Articular chondrocyte of knee joint (primary cell): ENCODE measurements around the gene OR2C1. TPM values are rescaled to one million over a fixed set of nuclear protein-coding genes. Genes with fewer than 3 reads are reported as not detected.

Experiments used
- total RNA-seq: library from RNA; depleted of rRNA; stranded (reverse); fragments of >200 nt; gene quantifications from 2 replicates; pipeline ENCODE4 v1.2.3, GENCODE V29; 2012

The OR2C1 gene
- total RNA-seq = 0.11 TPM in 1 of 2 replicates, not detected in the other

GRCh38 chr16:3355589-3355988 is at the start of gene OR2C1:
Gene OR2C1 (plus strand): TSS chr16:3355889. CDS start chr16:3355941, 52 bp downstream.

DNA sequence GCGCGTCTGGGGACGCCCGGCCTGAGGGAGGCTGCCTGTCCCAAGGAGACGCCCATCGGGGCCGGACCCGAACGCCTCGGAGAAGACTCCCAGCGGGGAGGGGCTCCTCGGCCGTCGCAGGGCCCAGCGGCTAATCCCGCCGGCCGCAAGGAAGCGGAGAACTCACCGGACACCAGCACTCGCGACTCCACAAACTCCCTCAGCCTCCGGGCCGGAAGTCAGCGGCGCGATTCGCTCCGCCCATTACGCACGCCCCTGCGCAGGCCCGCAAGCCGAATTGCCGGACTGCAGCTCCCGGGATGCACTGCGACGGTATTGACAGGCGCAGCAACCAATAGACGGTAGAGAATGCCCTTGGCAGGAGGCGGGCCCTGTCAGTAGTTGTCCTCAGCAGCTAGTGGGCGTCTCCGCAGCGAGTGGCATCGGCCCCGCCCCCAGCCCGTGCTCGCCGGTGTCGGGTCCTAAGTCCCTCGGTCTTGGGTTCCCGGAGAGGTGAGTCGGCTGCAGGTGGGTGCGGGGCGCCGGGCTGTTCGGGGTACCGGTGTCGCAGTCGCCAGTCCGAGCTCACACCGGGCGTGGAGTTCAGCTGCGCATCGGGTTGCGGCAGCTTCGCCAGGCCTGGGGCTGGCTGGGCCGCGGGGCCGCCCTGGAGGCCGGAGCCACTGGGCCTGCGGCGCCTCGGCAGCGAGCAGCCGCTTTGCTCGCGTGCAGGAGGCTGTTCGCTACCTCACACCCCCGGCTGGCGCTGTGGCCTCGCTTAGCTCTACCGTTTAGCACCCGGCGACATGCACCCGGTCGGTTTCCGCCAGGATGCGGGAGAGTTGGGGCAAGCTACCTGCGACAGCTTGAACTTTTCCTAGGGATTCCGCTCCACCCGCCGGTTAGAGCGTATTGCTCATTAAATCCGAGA is 45.3 kb downstream of the OR2C1 start, which contains the start of the genes ZNF174 and ZSCAN32:
ZNF174 (plus strand) TSS at position 437 of the 910 bp plus-strand sequence. CDS start 790 bp downstream, outside the sequence.
ZSCAN32 (minus strand) TSS at position 226 of the 910 bp plus-strand sequence. CDS start 3,447 bp downstream, outside the sequence.

Other genes with a start within 250 kb of the OR2C1 start
- gene ZNF205, start 243.3 kb upstream of the OR2C1 start, total RNA-seq = 9.7 and 11.8 TPM in 2 replicates
- gene ZNF213, start 220.9 kb upstream of the OR2C1 start, total RNA-seq = 4.2 and 4.8 TPM in 2 replicates
- gene OR1F1, start 167.7 kb upstream of the OR2C1 start, total RNA-seq = not detected in 2 replicates
- 9.3 and 9.8 TPM in 2 replicates for gene ZNF200, start 120.7 kb upstream of the OR2C1 start, total RNA-seq
- gene MEFV, start 99.3 kb upstream of the OR2C1 start, total RNA-seq = 0.11 and 0.13 TPM in 2 replicates
- gene ZNF263, start 72.4 kb upstream of the OR2C1 start, total RNA-seq = 35.3 and 43.6 TPM in 2 replicates
- gene TIGD7, start 50.5 kb upstream of the OR2C1 start, total RNA-seq = 5.4 and 9.9 TPM in 2 replicates
- 23.8 and 26.8 TPM in 2 replicates for gene ZNF75A, start 50.4 kb upstream of the OR2C1 start, total RNA-seq
- gene ZSCAN32, start 45.1 kb downstream of the OR2C1 start, total RNA-seq = 10.4 and 12.7 TPM in 2 replicates
- 8.4 and 9.3 TPM in 2 replicates for gene ZNF174, start 45.3 kb downstream of the OR2C1 start, total RNA-seq
- gene ZNF597, start 87.6 kb downstream of the OR2C1 start, total RNA-seq = 3.1 and 3.8 TPM in 2 replicates
- 18.6 and 19.1 TPM in 2 replicates for gene NAA60, start 87.8 kb downstream of the OR2C1 start, total RNA-seq
- gene C16orf90, start 139.6 kb downstream of the OR2C1 start, total RNA-seq = not detected in 2 replicates
- gene CLUAP1, start 145.1 kb downstream of the OR2C1 start, total RNA-seq = 25.3 and 34.4 TPM in 2 replicates
- 0.11 TPM in 1 of 2 replicates, not detected in the other for gene NLRC3, start 221.5 kb downstream of the OR2C1 start, total RNA-seq